Upper lobe of left lung (tissue), 4 donors: ENCODE data around the gene TRPV3.

Source experiments
- CTCF ChIP-seq, 6 experiments: fragments of 450-650 bp in 4 of 6; fragments of 200-600 bp in 2 of 6; sonication (generic) in 2 of 6; IDR thresholded peaks; one replicate each; pipeline ENCODE4 v1.5.1; 2016 to 2019; ENCODE audit warnings: antibody characterized with exemption in 6 of 6
- EP300 ChIP-seq, 4 donors: sonication (generic); formaldehyde crosslinking; IDR thresholded peaks; one replicate each; pipeline ENCODE4 v1.5.1; 2017; ENCODE audit warnings: antibody characterized with exemption in 4 of 4, control low read depth in 2 of 4
- POLR2A ChIP-seq, 4 donors: fragments of 450-650 bp; IDR thresholded peaks; one replicate each; pipeline ENCODE4 v1.5.1; 2016 to 2017; ENCODE audit warnings: antibody characterized with exemption in 4 of 4, mild to moderate bottlenecking in 2 of 4
- POLR2AphosphoS5 ChIP-seq, 2 donors: sonication (generic); formaldehyde crosslinking; IDR thresholded peaks; one replicate each; pipeline ENCODE4 v1.5.1; 2017; ENCODE audit warnings: antibody characterized with exemption in 2 of 2

- no peak for TF ChIP-seq CTCF (IDR thresholded peaks at IDR 0.05)
- no peak for TF ChIP-seq POLR2A (IDR thresholded peaks at IDR 0.05)
- no peak for TF ChIP-seq EP300 (IDR thresholded peaks at IDR 0.05)
- TF ChIP-seq POLR2AphosphoS5 (IDR thresholded peaks at IDR 0.05), result no peak
Measured at GRCh38 chr17:3589784-3590183, 32.2 kb upstream of the TRPV3 start.
